Keratinocyte (primary cell): ENCODE results near the gene RGS7BP. TPM values are rescaled to one million over a fixed set of nuclear protein-coding genes. Genes with fewer than 3 reads are reported as not detected.

Experiments
- DNase-seq: peaks from one replicate; pipeline ENCODE4 v3.0.0-alpha.2; 2011; ENCODE audit warnings: low read depth, missing footprints, low spot score
- FAIRE-seq: peaks from 2 replicates; lab custom pipeline; 2011; peaks lifted over from hg19 to GRCh38; lab: Jason Lieb, UNC
- H2AFZ ChIP-seq: 2 replicates; pipeline ENCODE4 v1.6.0; 2012; ENCODE audit warnings: low read length, control low read depth, inconsistent platforms; ENCODE audit not compliant: control insufficient read depth
- H3K27ac ChIP-seq: 2 replicates; pipeline ENCODE4 v1.5.1; 2011; ENCODE audit warnings: low read length; ENCODE audit not compliant: control insufficient read depth, insufficient read depth
- H3K27me3 ChIP-seq: 3 replicates; pipeline ENCODE4 v1.6.0; 2011; ENCODE audit warnings: low read length; ENCODE audit not compliant: control insufficient read depth, insufficient read depth; ENCODE audit errors: extremely low read depth
- H3K36me3 ChIP-seq, 2 experiments: 2 replicates in 1 of 2; 3 replicates in 1 of 2; pipeline ENCODE4 v1.5.1; 2011; ENCODE audit warnings: low read length in 2 of 2, mild to moderate bottlenecking in 1 of 2; ENCODE audit not compliant: control insufficient read depth in 2 of 2, insufficient read depth in 2 of 2; ENCODE audit errors: extremely low read depth in 1 of 2
- H3K4me1 ChIP-seq: 3 replicates; pipeline ENCODE4 v1.5.1; 2011; ENCODE audit warnings: low read length; ENCODE audit not compliant: control insufficient read depth, insufficient read depth; ENCODE audit errors: extremely low read depth
- H3K4me2 ChIP-seq: 3 replicates; pipeline ENCODE4 v1.6.0; 2011; ENCODE audit warnings: low read depth, low read length; ENCODE audit not compliant: control insufficient read depth, insufficient read depth; ENCODE audit errors: extremely low read depth
- H3K4me3 ChIP-seq, 3 experiments: fragments of 200-600 bp in 1 of 3; sonication (generic) in 1 of 3; 2 replicates in 2 of 3; 3 replicates in 1 of 3; pipeline ENCODE4 v1.5.1; 2011 to 2016; ENCODE audit warnings: low read length in 3 of 3, mild to moderate bottlenecking in 3 of 3, control low read depth in 2 of 3, inconsistent platforms in 1 of 3, low read depth in 1 of 3, mixed read lengths in 1 of 3, mixed run types in 1 of 3, moderate library complexity in 1 of 3; ENCODE audit not compliant: control insufficient read depth in 2 of 3, insufficient read depth in 2 of 3; ENCODE audit errors: extremely low read depth in 1 of 3
- H3K79me2 ChIP-seq: 2 replicates; pipeline ENCODE4 v1.6.0; 2012; ENCODE audit warnings: low read length; ENCODE audit not compliant: control insufficient read depth, insufficient read depth
- H3K9ac ChIP-seq: 3 replicates; pipeline ENCODE4 v1.6.0; 2011; ENCODE audit warnings: low read length; ENCODE audit not compliant: control insufficient read depth, insufficient read depth; ENCODE audit errors: extremely low read depth
- H3K9me1 ChIP-seq: 3 replicates; pipeline ENCODE4 v1.6.0; 2011; ENCODE audit warnings: low read length; ENCODE audit not compliant: control insufficient read depth, insufficient read depth; ENCODE audit errors: extremely low read depth
- H3K9me3 ChIP-seq: 2 replicates; pipeline ENCODE4 v1.5.1; 2012; ENCODE audit warnings: low read depth, low read length; ENCODE audit not compliant: control insufficient read depth
- H4K20me1 ChIP-seq: 3 replicates; pipeline ENCODE4 v1.6.0; 2011; ENCODE audit warnings: low read length; ENCODE audit not compliant: control insufficient read depth, insufficient read depth; ENCODE audit errors: extremely low read depth
- CTCF ChIP-seq, 3 experiments: IDR thresholded peaks in 1 of 3; conservative IDR thresholded peaks in 1 of 3; optimal IDR thresholded peaks in 1 of 3; 2 replicates in 2 of 3; 3 replicates in 1 of 3; pipeline versions ENCODE3 to v1.5.1; 2011; ENCODE audit warnings: low read length in 3 of 3, mild to moderate bottlenecking in 3 of 3, moderate library complexity in 2 of 3, control low read depth in 1 of 3, inconsistent platforms in 1 of 3; ENCODE audit not compliant: insufficient read depth in 2 of 3; ENCODE audit errors: extremely low read depth in 1 of 3
- EZH2 ChIP-seq: IDR thresholded peaks from one replicate; pipeline ENCODE4 v1.6.1; 2012; ENCODE audit warnings: inconsistent platforms, mild to moderate bottlenecking, low read length, moderate library complexity
- dilution Hi-C: fragments of 300-500 bp; cut with MboI; formaldehyde crosslinking; loops from one replicate; pipeline ENCODE4 v1.7.0; 2020; ENCODE audit warnings: low sequenced_read_pairs; ENCODE audit not compliant: extremely low pct_ligation_motif_present
- polyA plus RNA-seq, 5 experiments: library from polyadenylated mRNA; depleted of rRNA in 3 of 5; stranded (reverse) in 3 of 5; stranded (forward) in 1 of 5; unstranded in 1 of 5; fragments of >200 nt; gene quantifications; 1 replicate in 1 of 5; 2 replicates in 3 of 5; 3 replicates in 1 of 5; pipeline versions ENCODE4 v1.2.1 to v1.2.3, GENCODE V29; 2011 to 2012; ENCODE audit warnings: missing spikeins in 2 of 5, low read depth in 1 of 5, low replicate concordance in 1 of 5

Gene RGS7BP
- polyA plus RNA-seq, 1 donor (not counting 4 experiments of a cell fraction or from before 2014, with no cell fraction given): not detected

- H3K9ac ChIP-seq: no peak overlapping the region
- dilution Hi-C loops: no loop called here
- no peaks in the 10 kb centered on the region for H4K20me1 ChIP-seq
- TF ChIP-seq EZH2 (no peak), CTCF (optimal IDR thresholded peaks at IDR 0.05 in 1 of 3, IDR thresholded peaks at IDR 0.05 in 1 of 3, conservative IDR thresholded peaks at IDR 0.05 in 1 of 3; ENCODE audit: extremely low read depth in 1 of 3, insufficient read depth in 2 of 3, low read length in 3 of 3) (no peak)
- FAIRE-seq (no peak), DNase-seq (no peak)
- H3K36me3 ChIP-seq: no peaks in the 10 kb centered on the region
- H3K27me3 ChIP-seq: peaks cover 4% of the 10 kb centered on the region
- no peak overlapping the region for H3K27ac ChIP-seq
- H3K79me2 ChIP-seq: no peaks in the 10 kb centered on the region
- H3K9me1 ChIP-seq: no peaks in the 10 kb centered on the region
- no peak overlapping the region for H2AFZ ChIP-seq
- no peak overlapping the region for H3K4me2 ChIP-seq
- no peaks in the 10 kb centered on the region for H3K9me3 ChIP-seq
- no peak overlapping the region for H3K4me3 ChIP-seq
- no peaks in the 10 kb centered on the region for H3K4me1 ChIP-seq
Observed at GRCh38 chr5:64532657-64533056, 26.8 kb downstream of the RGS7BP start.

- FAIRE-seq (no peak), DNase-seq (no peak)
- no peaks in the 10 kb centered on the region for H3K9me3 ChIP-seq
- TF ChIP-seq CTCF (optimal IDR thresholded peaks at IDR 0.05 in 1 of 3, IDR thresholded peaks at IDR 0.05 in 1 of 3, conservative IDR thresholded peaks at IDR 0.05 in 1 of 3; ENCODE audit: extremely low read depth in 1 of 3, insufficient read depth in 2 of 3, low read length in 3 of 3): no peak
- H3K9me1 ChIP-seq: no peaks in the 10 kb centered on the region
- no peak overlapping the region for H3K9ac ChIP-seq
- no peaks in the 10 kb centered on the region for H4K20me1 ChIP-seq
- H3K79me2 ChIP-seq: no peaks in the 10 kb centered on the region
- H2AFZ ChIP-seq: no peak overlapping the region
- dilution Hi-C loops: no loop called here
- no peak overlapping the region for H3K27ac ChIP-seq
- H3K4me2 ChIP-seq: no peak overlapping the region
- peaks cover 4% of the 10 kb centered on the region for H3K27me3 ChIP-seq
- no peaks in the 10 kb centered on the region for H3K4me1 ChIP-seq
- no peaks in the 10 kb centered on the region for H3K36me3 ChIP-seq
- no peak overlapping the region for H3K4me3 ChIP-seq
Observed at GRCh38 chr5:64534033-64534432, 28.2 kb downstream of the RGS7BP start.
